Mesenchymal stem cell (in vitro differentiated cells and primary cell): Measurements from ENCODE around the gene TTC23L.

Source experiments
- DNase-seq: peaks from one replicate; pipeline ENCODE4 v3.0.0-alpha.2; 2013
- H2AFZ ChIP-seq: one replicate; pipeline ENCODE4 v1.6.1; 2013; ENCODE audit warnings: low read depth, mild to moderate bottlenecking, control low read depth, inconsistent platforms, low read length, moderate library complexity
- H2AK5ac ChIP-seq: 2 replicates; pipeline ENCODE4 v1.6.1; 2013; ENCODE audit warnings: low read length, moderate library complexity, mild to moderate bottlenecking, inconsistent platforms; ENCODE audit not compliant: severe bottlenecking
- H2BK120ac ChIP-seq: one replicate; pipeline ENCODE4 v1.6.1; 2013; ENCODE audit warnings: low read depth, mild to moderate bottlenecking, inconsistent platforms, low read length, moderate library complexity
- H2BK12ac ChIP-seq, 2 experiments: one replicate each; pipeline ENCODE4 v1.6.1; 2013; ENCODE audit warnings: inconsistent platforms in 2 of 2, low read length in 2 of 2, mild to moderate bottlenecking in 2 of 2, moderate library complexity in 2 of 2, control low read depth in 1 of 2
- H2BK15ac ChIP-seq: one replicate; pipeline ENCODE4 v1.6.1; 2013; ENCODE audit warnings: mild to moderate bottlenecking, low read depth, inconsistent platforms; ENCODE audit not compliant: poor library complexity, severe bottlenecking
- H2BK5ac ChIP-seq: 2 replicates; pipeline ENCODE4 v1.6.1; 2013; ENCODE audit warnings: low read depth, mild to moderate bottlenecking, low read length, control low read depth, inconsistent platforms; ENCODE audit not compliant: poor library complexity, severe bottlenecking
- H3K14ac ChIP-seq, 2 experiments: one replicate each; pipeline ENCODE4 v1.6.1; 2013; ENCODE audit warnings: inconsistent platforms in 2 of 2, low read length in 2 of 2, control low read depth in 1 of 2, mild to moderate bottlenecking in 1 of 2, moderate library complexity in 1 of 2
- H3K18ac ChIP-seq, 2 experiments: one replicate each; pipeline ENCODE4 v1.6.1; 2013; ENCODE audit warnings: inconsistent platforms in 2 of 2, low read length in 2 of 2, control low read depth in 1 of 2, low read depth in 1 of 2, mild to moderate bottlenecking in 1 of 2
- H3K23ac ChIP-seq, 2 experiments: one replicate each; pipeline ENCODE4 v1.6.1; 2013; ENCODE audit warnings: inconsistent platforms in 2 of 2, low read length in 2 of 2, mild to moderate bottlenecking in 2 of 2, moderate library complexity in 2 of 2, control low read depth in 1 of 2
- H3K27ac ChIP-seq: 2 replicates; pipeline ENCODE4 v1.5.1; 2013; ENCODE audit warnings: mild to moderate bottlenecking, moderate library complexity, low read length, control low read depth, inconsistent platforms; ENCODE audit not compliant: poor library complexity, severe bottlenecking
- H3K27me3 ChIP-seq, 2 experiments: 2 replicates each; pipeline versions ENCODE4 v1.6.1 to v1.7.0; 2013; ENCODE audit warnings: low read length in 2 of 2, mild to moderate bottlenecking in 2 of 2, moderate library complexity in 2 of 2, control low read depth in 1 of 2, inconsistent platforms in 1 of 2; ENCODE audit not compliant: control insufficient read depth in 1 of 2, insufficient read depth in 1 of 2
- H3K36me3 ChIP-seq, 2 experiments: 2 replicates each; pipeline versions ENCODE4 v1.6.1 to v1.7.0; 2013; ENCODE audit warnings: low read length in 2 of 2, control low read depth in 1 of 2, inconsistent platforms in 1 of 2, low read depth in 1 of 2, mild to moderate bottlenecking in 1 of 2; ENCODE audit not compliant: insufficient read depth in 2 of 2, control insufficient read depth in 1 of 2
- H3K4ac ChIP-seq, 2 experiments: one replicate each; pipeline ENCODE4 v1.6.1; 2013; ENCODE audit warnings: inconsistent platforms in 2 of 2, low read length in 2 of 2, mild to moderate bottlenecking in 2 of 2, moderate library complexity in 2 of 2, control low read depth in 1 of 2, low read depth in 1 of 2
- H3K4me1 ChIP-seq: 2 replicates; pipeline ENCODE4 v1.6.1; 2013; ENCODE audit warnings: low read depth, low read length, control low read depth; ENCODE audit not compliant: control insufficient read depth, insufficient read depth
- H3K4me2 ChIP-seq: 2 replicates; pipeline ENCODE4 v1.6.1; 2013; ENCODE audit warnings: low read length, mild to moderate bottlenecking, inconsistent platforms; ENCODE audit not compliant: poor library complexity, severe bottlenecking
- H3K4me3 ChIP-seq, 2 experiments: 2 replicates each; pipeline versions ENCODE4 v1.5.1 to v1.7.0; 2013; ENCODE audit warnings: low read length in 2 of 2, mild to moderate bottlenecking in 2 of 2, control low read depth in 1 of 2, low read depth in 1 of 2; ENCODE audit not compliant: insufficient read depth in 1 of 2
- H3K79me1 ChIP-seq: replicated peaks from 2 replicates; pipeline ENCODE4 v1.6.1; 2013; ENCODE audit warnings: mild to moderate bottlenecking, control low read depth, low read length, inconsistent platforms; ENCODE audit not compliant: poor library complexity, severe bottlenecking
- H3K9ac ChIP-seq: 2 replicates; pipeline ENCODE4 v1.7.0; 2013; ENCODE audit warnings: mild to moderate bottlenecking, low read length, moderate library complexity
- H3K9me3 ChIP-seq: 2 replicates; pipeline ENCODE4 v1.7.0; 2013; ENCODE audit warnings: mild to moderate bottlenecking, low read length; ENCODE audit not compliant: control insufficient read depth
- H4K8ac ChIP-seq: one replicate; pipeline ENCODE4 v1.6.1; 2013; ENCODE audit warnings: inconsistent platforms, mild to moderate bottlenecking, low read length, moderate library complexity
- H4K91ac ChIP-seq: one replicate; pipeline ENCODE4 v1.6.1; 2013; ENCODE audit warnings: mild to moderate bottlenecking, low read length, inconsistent platforms
- WGBS: methylation state at CpG from one replicate; pipeline ENCODE4 v1.1.7; 2013; ENCODE audit warnings: mixed read lengths; 5-methylcytosine and 5-hydroxymethylcytosine counted together

Gene TTC23L

DNA sequence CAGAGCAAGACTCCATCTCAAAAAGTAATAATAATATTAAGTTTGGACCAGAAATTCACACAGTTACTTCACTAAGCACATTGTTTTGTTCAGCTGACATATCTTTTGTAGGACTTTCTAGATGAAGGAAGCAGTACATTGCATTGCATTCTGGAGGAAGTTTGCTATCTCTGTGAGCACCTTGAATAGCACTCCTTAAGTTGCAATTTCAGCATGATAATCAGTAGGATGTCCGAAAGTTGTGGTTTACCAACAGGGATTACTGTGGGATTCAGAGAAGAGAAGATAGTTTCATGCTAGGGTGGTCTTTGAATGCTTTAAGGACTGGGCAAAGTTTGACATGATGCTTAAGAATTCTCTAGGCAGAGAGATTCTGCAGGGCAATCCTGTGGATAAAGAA lies 18.4 kb upstream of the TTC23L start:
- Histone ChIP-seq H2AK5ac (no peak overlapping the region), H3K27me3 (no peaks in the 10 kb centered on the region), H3K23ac (no peak overlapping the region), H3K14ac (no peak overlapping the region), H2AFZ (no peak overlapping the region), H3K4ac (no peak overlapping the region), H3K4me1 (peaks cover 3% of the 10 kb centered on the region), H2BK12ac (no peak overlapping the region), H3K4me2 (peak overlapping the region; percentile 9), H3K36me3 (peaks cover 11 to 86% of the 10 kb centered on the region in 2 experiments), H3K18ac (no peak overlapping the region), H3K27ac (peak overlapping the region; percentile 49), H3K9me3 (no peaks in the 10 kb centered on the region), H2BK120ac (no peak overlapping the region), H2BK5ac (no peak overlapping the region), H4K8ac (no peak overlapping the region), H2BK15ac (no peak overlapping the region), H3K79me1 (peaks cover 10% of the 10 kb centered on the region), H3K9ac (no peak overlapping the region), H3K4me3 (no peak overlapping the region), H4K91ac (no peak overlapping the region)
- WGBS, result 95% methylated on average over 1 of the region's 1 CpG
- no peak for DNase-seq

DNA sequence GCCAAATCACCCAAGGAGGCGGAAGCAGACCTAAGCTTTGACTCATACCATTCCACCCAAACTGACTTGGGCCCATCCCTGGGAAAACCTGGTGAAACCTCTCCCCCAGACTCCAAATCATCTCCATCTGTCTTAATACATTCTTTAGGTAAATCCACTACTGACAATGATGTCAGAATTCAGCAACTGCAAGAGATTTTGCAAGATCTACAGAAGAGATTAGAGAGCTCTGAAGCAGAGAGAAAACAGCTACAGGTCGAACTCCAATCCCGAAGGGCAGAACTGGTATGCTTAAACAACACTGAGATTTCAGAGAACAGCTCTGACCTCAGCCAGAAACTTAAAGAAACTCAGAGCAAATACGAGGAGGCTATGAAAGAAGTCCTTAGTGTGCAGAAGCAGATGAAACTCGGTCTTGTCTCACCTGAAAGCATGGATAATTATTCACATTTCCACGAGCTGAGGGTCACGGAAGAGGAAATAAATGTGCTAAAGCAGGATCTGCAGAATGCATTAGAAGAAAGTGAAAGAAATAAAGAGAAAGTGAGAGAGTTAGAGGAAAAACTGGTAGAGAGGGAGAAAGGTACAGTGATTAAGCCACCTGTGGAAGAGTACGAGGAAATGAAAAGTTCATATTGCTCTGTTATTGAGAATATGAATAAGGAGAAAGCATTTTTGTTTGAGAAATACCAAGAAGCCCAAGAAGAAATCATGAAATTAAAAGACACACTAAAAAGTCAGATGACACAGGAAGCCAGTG lies 15.8 kb upstream of the TTC23L start:
- no peak overlapping the region for H3K4me3 ChIP-seq
- no peak overlapping the region for H3K9ac ChIP-seq
- no peak overlapping the region for H3K4me2 ChIP-seq
- H3K9me3 ChIP-seq, result peaks cover 8% of the 10 kb centered on the region
- H2BK15ac ChIP-seq, result no peak overlapping the region
- no peak overlapping the region for H4K8ac ChIP-seq
- no peak overlapping the region for H2BK120ac ChIP-seq
- DNase-seq, result no peak
- no peak overlapping the region for H2BK12ac ChIP-seq
- H3K36me3 ChIP-seq, result peaks cover 25 to 89% of the 10 kb centered on the region in 2 experiments
- no peaks in the 10 kb centered on the region for H3K27me3 ChIP-seq
- WGBS, result 97% methylated on average over 8 of the region's 8 CpGs
- H3K14ac ChIP-seq, result no peak overlapping the region
- H3K27ac ChIP-seq, result no peak overlapping the region
- H4K91ac ChIP-seq, result no peak overlapping the region
- H3K4ac ChIP-seq, result no peak overlapping the region
- H3K79me1 ChIP-seq, result peaks cover 20% of the 10 kb centered on the region
- no peak overlapping the region for H3K23ac ChIP-seq
- no peak overlapping the region for H2BK5ac ChIP-seq
- no peak overlapping the region for H2AFZ ChIP-seq
- peaks cover 4% of the 10 kb centered on the region for H3K4me1 ChIP-seq
- no peak overlapping the region for H2AK5ac ChIP-seq
- no peak overlapping the region for H3K18ac ChIP-seq

DNA sequence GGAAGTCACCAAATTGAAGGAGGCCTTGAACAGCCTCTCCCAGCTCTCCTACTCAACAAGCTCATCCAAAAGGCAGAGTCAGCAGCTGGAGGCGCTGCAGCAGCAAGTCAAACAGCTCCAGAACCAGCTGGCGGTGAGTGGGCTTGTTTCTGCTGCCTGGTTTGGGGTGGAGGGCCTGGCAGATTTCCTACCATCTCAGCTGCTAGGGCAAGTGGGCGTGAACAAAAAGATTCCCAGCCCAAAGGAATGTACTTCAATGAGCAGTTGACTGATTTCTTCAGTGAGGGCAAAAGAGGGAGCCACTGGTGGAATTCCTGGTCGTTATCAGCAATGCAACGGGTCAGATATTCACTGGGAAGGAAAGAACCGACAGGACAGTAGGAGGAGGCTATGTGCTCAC lies 12.6 kb upstream of the TTC23L start:
- H3K4me1 ChIP-seq, result peaks cover 4% of the 10 kb centered on the region
- no peak overlapping the region for H2BK12ac ChIP-seq
- no peak overlapping the region for H3K18ac ChIP-seq
- WGBS, result 83% methylated on average over 6 of the region's 6 CpGs
- no peak overlapping the region for H3K9ac ChIP-seq
- no peak overlapping the region for H3K4ac ChIP-seq
- no peak overlapping the region for H4K91ac ChIP-seq
- H3K4me3 ChIP-seq, result no peak overlapping the region
- H3K27me3 ChIP-seq, result no peaks in the 10 kb centered on the region
- H3K79me1 ChIP-seq, result peaks cover 25% of the 10 kb centered on the region
- H3K9me3 ChIP-seq, result peaks cover 8% of the 10 kb centered on the region
- no peak overlapping the region for H2AFZ ChIP-seq
- H3K4me2 ChIP-seq, result no peak overlapping the region
- no peak overlapping the region for H2AK5ac ChIP-seq
- DNase-seq, result no peak
- no peak overlapping the region for H3K23ac ChIP-seq
- H2BK5ac ChIP-seq, result no peak overlapping the region
- H2BK120ac ChIP-seq, result no peak overlapping the region
- peaks cover 37 to 93% of the 10 kb centered on the region in 2 experiments for H3K36me3 ChIP-seq
- H2BK15ac ChIP-seq, result no peak overlapping the region
- H4K8ac ChIP-seq, result no peak overlapping the region
- H3K14ac ChIP-seq, result no peak overlapping the region
- peak overlapping the region; percentile 23 for H3K27ac ChIP-seq

DNA sequence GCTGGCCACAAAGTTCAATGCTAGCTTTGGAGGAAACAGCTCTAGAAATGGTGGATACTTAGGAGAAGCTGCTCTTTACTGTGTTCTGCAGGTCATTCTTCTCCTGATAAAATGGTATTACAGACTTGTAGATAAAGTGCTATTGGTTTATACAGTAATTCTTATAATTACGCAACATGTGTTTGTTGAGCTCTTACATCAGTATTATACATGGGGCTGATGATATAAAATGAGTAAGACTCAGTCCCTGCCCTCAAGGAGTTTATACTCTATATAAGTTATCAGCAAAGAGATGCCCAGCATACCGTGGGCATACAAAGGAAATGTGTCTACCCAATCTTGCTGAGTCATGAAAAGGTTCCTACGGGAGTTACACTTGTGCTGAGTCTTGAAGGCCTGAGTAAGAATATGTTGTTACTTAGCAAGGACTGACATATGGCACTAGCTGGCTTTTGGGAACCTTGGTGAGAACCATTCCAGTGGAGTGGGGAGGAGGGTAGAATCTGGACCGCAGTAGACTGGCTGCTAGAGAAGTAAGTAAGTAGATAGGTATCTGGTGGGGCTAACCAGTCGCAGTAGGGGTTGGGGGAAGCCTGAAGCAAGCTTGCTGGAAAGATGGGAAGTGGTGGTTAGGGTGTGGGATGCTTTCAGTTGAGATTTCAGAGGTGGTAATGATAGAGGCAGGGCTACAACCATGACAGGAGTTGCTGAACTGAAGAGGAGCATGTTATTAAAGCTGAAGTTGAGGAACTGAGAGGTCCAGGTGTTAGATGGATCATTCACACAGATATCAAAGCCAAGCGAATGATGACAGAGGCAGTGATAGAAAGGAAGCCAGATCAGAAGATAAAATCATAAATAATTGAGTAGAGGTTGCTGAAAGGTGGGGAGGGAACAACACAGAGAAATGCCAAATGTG lies 11.1 kb upstream of the TTC23L start:
- H3K9ac ChIP-seq, result no peak overlapping the region
- no peak overlapping the region for H4K8ac ChIP-seq
- no peak overlapping the region for H3K23ac ChIP-seq
- no peak for DNase-seq
- no peak overlapping the region for H2BK120ac ChIP-seq
- no peak overlapping the region for H2BK15ac ChIP-seq
- no peak overlapping the region for H3K4me2 ChIP-seq
- no peak overlapping the region for H3K27ac ChIP-seq
- no peak overlapping the region for H3K14ac ChIP-seq
- H4K91ac ChIP-seq, result no peak overlapping the region
- peaks cover 28% of the 10 kb centered on the region for H3K79me1 ChIP-seq
- peak overlapping the region in 1 of 2 experiments; percentile 30 for H3K18ac ChIP-seq
- peaks cover 4% of the 10 kb centered on the region for H3K4me1 ChIP-seq
- H3K9me3 ChIP-seq, result peaks cover 8% of the 10 kb centered on the region
- no peaks in the 10 kb centered on the region for H3K27me3 ChIP-seq
- H3K4ac ChIP-seq, result no peak overlapping the region
- H2BK12ac ChIP-seq, result no peak overlapping the region
- WGBS, result 96% methylated on average over 5 of the region's 6 CpGs
- no peak overlapping the region for H2AK5ac ChIP-seq
- H2BK5ac ChIP-seq, result no peak overlapping the region
- peaks cover 42 to 99% of the 10 kb centered on the region in 2 experiments for H3K36me3 ChIP-seq
- no peak overlapping the region for H2AFZ ChIP-seq
- no peak overlapping the region for H3K4me3 ChIP-seq
